Breast epithelium (tissue), 3 donors: ENCODE measurements around the gene ZNF609.

Source experiments
- CTCF ChIP-seq, 3 donors: fragments of 450-650 bp; IDR thresholded peaks; one replicate each; pipeline ENCODE4 v1.5.1; 2016 to 2017; ENCODE audit warnings: antibody characterized with exemption in 3 of 3, mild to moderate bottlenecking in 3 of 3, moderate library complexity in 3 of 3
- POLR2A ChIP-seq: fragments of 450-650 bp; IDR thresholded peaks from one replicate; pipeline ENCODE4 v1.6.1; 2016; ENCODE audit warnings: antibody characterized with exemption, mild to moderate bottlenecking, moderate library complexity
- POLR2AphosphoS5 ChIP-seq, 3 donors: sonication (generic); formaldehyde crosslinking; IDR thresholded peaks; one replicate each; pipeline ENCODE4 v1.6.1; 2017; ENCODE audit warnings: antibody characterized with exemption in 3 of 3

GRCh38 chr15:64642875-64643274, 182.5 kb downstream of the ZNF609 start:
- no peak for TF ChIP-seq CTCF (IDR thresholded peaks at IDR 0.05)
- no peak for TF ChIP-seq POLR2A
- TF ChIP-seq POLR2AphosphoS5 (IDR thresholded peaks at IDR 0.05): no peak
